ENCODE data around the gene SOX14. TPM values are rescaled to one million over a fixed set of nuclear protein-coding genes. Genes with fewer than 3 reads are reported as not detected.

SOX14 gene
- total and polyA plus RNA-seq, 7 experiments from 2014 or later = not detected

DNA sequence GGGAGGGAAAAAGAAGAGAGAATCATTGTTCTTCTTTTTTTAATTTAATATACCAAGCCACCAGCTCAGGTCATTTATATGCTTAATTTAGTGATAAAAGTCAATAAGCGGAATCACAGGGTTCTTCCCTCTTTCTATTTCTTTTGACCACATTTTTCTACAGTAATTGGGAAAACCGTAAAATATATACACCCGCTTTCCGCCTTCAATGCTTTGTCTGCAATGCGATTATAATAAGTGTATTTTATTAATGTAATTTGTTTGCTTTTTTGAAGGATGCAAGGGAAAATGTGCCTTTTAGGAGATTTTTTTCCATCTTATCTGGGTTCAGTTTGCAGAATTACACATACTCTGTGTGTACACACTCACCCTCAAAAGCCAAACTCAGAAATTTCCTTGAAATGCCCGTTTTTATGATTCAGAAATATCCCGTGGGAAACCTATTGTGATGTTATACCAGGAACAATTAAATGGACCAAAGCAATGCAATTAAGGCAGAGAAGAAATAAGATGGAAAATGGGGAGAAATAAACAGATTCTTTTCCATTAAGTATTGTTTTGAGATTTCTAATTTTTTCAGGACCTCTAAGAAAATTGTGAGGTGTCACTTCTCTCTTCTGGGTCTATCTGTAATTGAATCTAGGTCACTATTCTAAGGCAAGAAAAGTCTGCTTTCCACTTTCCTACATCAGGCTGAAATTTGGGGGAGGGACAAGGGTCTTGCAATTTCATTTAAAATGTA is 8.3 kb downstream of the SOX14 start:
- ATAC-seq (no peak), DNase-seq (no peak)
- Mint-ChIP-seq H3K9me3 (peaks cover 0 to 7% (median 0%) of the 10 kb centered on the region in 11 donors), H3K27me3 (peaks cover 58 to 90% (median 77%) of the 10 kb centered on the region in 5 donors), H3K4me3 (peak overlapping the region in 5 of 10 donors; percentile 40 to 72 (median 64)), H3K4me1 (peaks cover 4 to 19% (median 14%) of the 10 kb centered on the region in 7 donors), H3K36me3 (peaks cover 0 to 5% (median 0%) of the 10 kb centered on the region in 5 donors), H3K27ac (peak overlapping the region in 1 of 9 donors; percentile 45)
- H3K4me1 ChIP-seq (ENCODE audit: control insufficient read depth in 2 of 2, insufficient read depth in 2 of 2, low read length in 2 of 2) = peaks cover 0 to 3% of the 10 kb centered on the region in 2 donors
- POLR2A ChIA-PET = no interaction called here
- no peak overlapping the region for H3K27ac ChIP-seq (ENCODE audit: low read depth, low read length)
- H3K9me3 ChIP-seq (ENCODE audit: control insufficient read depth in 2 of 3, low read length in 3 of 3) = no peaks in the 10 kb centered on the region
- no peaks in the 10 kb centered on the region for H3K36me3 ChIP-seq (ENCODE audit: control insufficient read depth in 2 of 3, insufficient read depth in 3 of 3, low read length in 3 of 3)
- H3K27me3 ChIP-seq (ENCODE audit: control insufficient read depth in 2 of 2, insufficient read depth in 2 of 2, low read length in 2 of 2) = peaks cover 3 to 20% of the 10 kb centered on the region in 2 donors
- intact Hi-C loops (cut with micrococcal nuclease) = no loop called here
- H3K4me3 ChIP-seq (ENCODE audit: low read length) = no peak overlapping the region
- CTCF ChIA-PET = no interaction called here

DNA sequence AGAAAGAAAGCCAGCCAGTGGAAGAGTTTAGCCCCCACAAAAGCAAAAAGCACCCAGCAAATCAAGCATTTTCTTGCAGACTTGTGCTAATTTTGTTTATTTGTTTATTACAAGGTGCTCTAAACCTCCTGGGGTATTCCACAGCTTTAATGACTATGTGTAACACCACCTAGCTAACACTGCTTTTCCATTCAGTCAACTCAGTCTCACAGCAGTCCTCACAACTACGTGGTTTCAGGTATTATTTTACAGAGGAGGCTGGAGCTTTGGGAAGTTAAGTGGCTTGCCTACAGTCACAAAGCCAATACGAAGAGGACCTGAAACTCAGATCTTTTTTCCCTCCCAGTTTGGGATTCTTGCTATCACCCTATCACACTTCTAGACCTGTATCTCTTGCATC is 14.8 kb downstream of the SOX14 start:
- ATAC-seq (no peak), DNase-seq (no peak)
- Histone ChIP-seq H3K4me3 (ENCODE audit: low read length) (no peak overlapping the region), H3K9me3 (ENCODE audit: control insufficient read depth in 2 of 3, low read length in 3 of 3) (no peaks in the 10 kb centered on the region), H3K4me1 (ENCODE audit: control insufficient read depth in 2 of 2, insufficient read depth in 2 of 2, low read length in 2 of 2) (no peaks in the 10 kb centered on the region), H3K27me3 (ENCODE audit: control insufficient read depth in 2 of 2, insufficient read depth in 2 of 2, low read length in 2 of 2) (no peaks in the 10 kb centered on the region), H3K36me3 (ENCODE audit: control insufficient read depth in 2 of 3, insufficient read depth in 3 of 3, low read length in 3 of 3) (no peaks in the 10 kb centered on the region), H3K27ac (ENCODE audit: low read depth, low read length) (no peak overlapping the region)
- ChIA-PET POLR2A (no interaction called here), CTCF (no interaction called here)
- Mint-ChIP-seq H3K4me3 (no peak overlapping the region), H3K4me1 (no peaks in the 10 kb centered on the region), H3K9me3 (peaks cover 0 to 7% (median 0%) of the 10 kb centered on the region in 11 donors), H3K36me3 (peaks cover 0 to 4% (median 0%) of the 10 kb centered on the region in 5 donors), H3K27me3 (peaks cover 25 to 54% (median 30%) of the 10 kb centered on the region in 5 donors), H3K27ac (no peak overlapping the region)
- intact Hi-C loops (cut with micrococcal nuclease) = no loop called here

DNA sequence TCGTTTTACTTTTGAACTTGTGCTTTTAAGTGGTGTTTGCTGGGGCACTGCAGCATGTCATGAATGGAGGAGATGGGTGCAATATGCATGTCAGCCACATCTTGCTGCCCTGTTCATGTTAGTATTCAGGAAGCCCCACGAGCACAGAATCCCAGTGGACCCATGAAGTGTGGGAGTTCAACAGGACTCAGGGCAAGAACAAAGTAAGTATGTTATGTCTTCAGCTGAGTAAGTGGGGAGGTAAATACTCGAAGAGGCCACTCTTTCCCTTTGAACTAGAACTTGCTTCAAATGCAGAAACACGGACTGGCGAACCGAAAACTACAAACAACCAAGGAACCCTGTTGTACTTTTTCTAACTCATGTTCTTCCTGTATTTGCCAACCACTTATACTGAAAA is 23.4 kb downstream of the SOX14 start:
- intact Hi-C loops (cut with micrococcal nuclease) = no loop called here
- Mint-ChIP-seq H3K4me1 (no peaks in the 10 kb centered on the region), H3K27me3 (peaks cover 0 to 18% (median 5%) of the 10 kb centered on the region in 5 donors), H3K4me3 (no peak overlapping the region), H3K36me3 (no peaks in the 10 kb centered on the region), H3K9me3 (peaks cover 0 to 2% (median 0%) of the 10 kb centered on the region in 11 donors), H3K27ac (no peak overlapping the region)
- ChIA-PET POLR2A (no interaction called here), CTCF (no interaction called here)
- DNase-seq = no peak
- Histone ChIP-seq H3K36me3 (ENCODE audit: control insufficient read depth in 2 of 3, insufficient read depth in 3 of 3, low read length in 3 of 3) (no peaks in the 10 kb centered on the region), H3K4me1 (ENCODE audit: control insufficient read depth in 2 of 2, insufficient read depth in 2 of 2, low read length in 2 of 2) (no peaks in the 10 kb centered on the region), H3K27ac (ENCODE audit: low read depth, low read length) (no peak overlapping the region), H3K9me3 (ENCODE audit: control insufficient read depth in 2 of 3, low read length in 3 of 3) (no peaks in the 10 kb centered on the region), H3K27me3 (ENCODE audit: control insufficient read depth in 2 of 2, insufficient read depth in 2 of 2, low read length in 2 of 2) (no peaks in the 10 kb centered on the region), H3K4me3 (ENCODE audit: low read length) (no peak overlapping the region)
- ATAC-seq = no peak

DNA sequence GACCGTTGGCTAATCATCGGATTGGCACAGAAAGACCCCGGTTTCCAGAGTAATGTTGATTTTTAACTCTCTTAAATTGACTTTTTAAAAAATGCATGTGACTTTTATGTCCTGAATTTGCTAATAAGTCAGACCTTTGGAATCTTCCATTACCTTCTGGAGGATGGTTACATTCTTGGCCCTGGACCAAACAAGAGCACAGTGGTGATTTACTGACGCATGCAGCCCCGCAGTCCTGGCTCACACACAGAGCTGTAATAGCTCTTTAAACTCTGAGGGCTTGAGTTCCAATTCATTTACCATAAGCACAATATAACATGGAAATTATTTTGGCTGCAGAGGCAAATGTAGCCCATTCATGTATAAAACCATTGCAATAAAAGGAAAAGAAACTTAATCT is 25.1 kb downstream of the SOX14 start:
- H3K27me3 Mint-ChIP-seq = peaks cover 0 to 19% (median 11%) of the 10 kb centered on the region in 5 donors
- H3K36me3 Mint-ChIP-seq = no peaks in the 10 kb centered on the region
- H3K27ac Mint-ChIP-seq = no peak overlapping the region
- H3K9me3 ChIP-seq (ENCODE audit: control insufficient read depth in 2 of 3, low read length in 3 of 3) = no peaks in the 10 kb centered on the region
- peaks cover 0 to 2% (median 0%) of the 10 kb centered on the region in 11 donors for H3K9me3 Mint-ChIP-seq
- DNase-seq (no peak), ATAC-seq (no peak)
- ChIA-PET POLR2A (no interaction called here), CTCF (no interaction called here)
- H3K27me3 ChIP-seq (ENCODE audit: control insufficient read depth in 2 of 2, insufficient read depth in 2 of 2, low read length in 2 of 2) = no peaks in the 10 kb centered on the region
- H3K4me3 Mint-ChIP-seq = no peak overlapping the region
- no peak overlapping the region for H3K27ac ChIP-seq (ENCODE audit: low read depth, low read length)
- intact Hi-C loops (cut with micrococcal nuclease) = no loop called here
- H3K4me3 ChIP-seq (ENCODE audit: low read length) = no peak overlapping the region
- H3K4me1 Mint-ChIP-seq = no peaks in the 10 kb centered on the region
- H3K4me1 ChIP-seq (ENCODE audit: control insufficient read depth in 2 of 2, insufficient read depth in 2 of 2, low read length in 2 of 2) = no peaks in the 10 kb centered on the region
- no peaks in the 10 kb centered on the region for H3K36me3 ChIP-seq (ENCODE audit: control insufficient read depth in 2 of 3, insufficient read depth in 3 of 3, low read length in 3 of 3)

DNA sequence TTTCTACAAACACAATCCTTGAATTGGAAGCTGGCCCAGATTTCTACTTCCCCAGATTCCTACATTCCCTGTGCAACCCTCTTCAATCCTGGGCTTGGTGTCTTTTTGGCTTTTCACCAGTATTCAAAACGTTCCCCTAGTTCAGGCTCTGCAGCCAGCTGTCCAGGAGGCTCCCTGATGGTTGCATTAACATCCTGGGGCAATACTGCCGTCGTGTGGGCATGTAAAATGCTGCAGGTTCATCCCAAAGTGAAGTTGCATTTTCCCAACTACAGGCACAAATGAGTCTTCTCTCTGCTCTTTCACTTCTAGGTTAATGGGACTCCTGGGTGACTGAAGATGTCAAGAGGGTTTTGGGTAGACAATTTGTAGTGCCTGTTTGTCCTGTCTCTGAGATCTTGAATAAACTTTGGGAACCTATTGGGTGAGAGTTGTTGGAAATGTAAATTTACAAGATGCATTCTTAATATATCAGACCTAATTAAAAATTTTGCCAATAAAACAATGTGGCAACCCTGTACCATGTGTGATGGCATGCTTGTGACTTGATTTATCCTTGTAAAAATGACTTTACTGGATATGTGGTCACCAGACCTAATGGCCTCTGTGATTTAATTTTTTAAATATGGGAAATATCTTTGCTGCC is 28.6 kb downstream of the SOX14 start:
- no peak overlapping the region for H3K4me3 ChIP-seq (ENCODE audit: low read length)
- H3K27ac Mint-ChIP-seq = no peak overlapping the region
- no peak for DNase-seq
- H3K36me3 Mint-ChIP-seq = no peaks in the 10 kb centered on the region
- H3K9me3 Mint-ChIP-seq = peaks cover 0 to 2% (median 0%) of the 10 kb centered on the region in 11 donors
- no peaks in the 10 kb centered on the region for H3K36me3 ChIP-seq (ENCODE audit: control insufficient read depth in 2 of 3, insufficient read depth in 3 of 3, low read length in 3 of 3)
- H3K27me3 Mint-ChIP-seq = peaks cover 0 to 26% (median 14%) of the 10 kb centered on the region in 5 donors
- H3K4me3 Mint-ChIP-seq = no peak overlapping the region
- H3K27me3 ChIP-seq (ENCODE audit: control insufficient read depth in 2 of 2, insufficient read depth in 2 of 2, low read length in 2 of 2) = no peaks in the 10 kb centered on the region
- H3K4me1 Mint-ChIP-seq = no peaks in the 10 kb centered on the region
- intact Hi-C loops (cut with micrococcal nuclease) = loop anchor here (5.0 to 10.0 kb wide), 2 partner anchors 685 to 688 kb away; no protein-coding TSS in a partner anchor
- no peaks in the 10 kb centered on the region for H3K4me1 ChIP-seq (ENCODE audit: control insufficient read depth in 2 of 2, insufficient read depth in 2 of 2, low read length in 2 of 2)
- no peaks in the 10 kb centered on the region for H3K9me3 ChIP-seq (ENCODE audit: control insufficient read depth in 2 of 3, low read length in 3 of 3)
- ChIA-PET CTCF (interaction anchor here (1.1 kb wide), 1 partner anchor 62 kb away, joined by 3 read pairs; no protein-coding TSS in a partner anchor), POLR2A (no interaction called here)
- no peak for ATAC-seq
- H3K27ac ChIP-seq (ENCODE audit: low read depth, low read length) = no peak overlapping the region

DNA sequence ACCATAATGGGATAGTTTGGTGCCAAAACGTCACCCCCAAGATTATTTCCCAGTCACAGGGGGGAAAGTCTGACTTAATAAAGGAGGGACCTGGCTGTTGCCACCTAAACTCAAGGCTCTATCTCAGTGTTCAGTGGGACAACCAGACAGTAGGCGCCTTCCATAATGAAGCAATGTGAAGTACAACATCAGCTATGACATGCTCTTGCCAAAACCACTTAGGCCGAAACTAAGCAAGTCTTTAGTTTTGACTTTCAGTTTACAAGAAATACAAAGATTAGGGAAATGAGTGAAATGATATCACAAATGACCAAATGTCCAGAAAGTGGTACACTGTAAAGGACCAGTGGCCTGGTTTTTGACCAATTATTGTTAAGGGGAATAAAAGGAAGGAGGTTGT is 32.9 kb downstream of the SOX14 start:
- H3K9me3 ChIP-seq (ENCODE audit: control insufficient read depth in 2 of 3, low read length in 3 of 3) = no peaks in the 10 kb centered on the region
- H3K27me3 Mint-ChIP-seq = peaks cover 0 to 40% (median 27%) of the 10 kb centered on the region in 5 donors
- no peak overlapping the region for H3K27ac Mint-ChIP-seq
- ATAC-seq (no peak), DNase-seq (no peak)
- H3K36me3 Mint-ChIP-seq = no peaks in the 10 kb centered on the region
- no peak overlapping the region for H3K27ac ChIP-seq (ENCODE audit: low read depth, low read length)
- H3K4me1 ChIP-seq (ENCODE audit: control insufficient read depth in 2 of 2, insufficient read depth in 2 of 2, low read length in 2 of 2) = no peaks in the 10 kb centered on the region
- H3K27me3 ChIP-seq (ENCODE audit: control insufficient read depth in 2 of 2, insufficient read depth in 2 of 2, low read length in 2 of 2) = no peaks in the 10 kb centered on the region
- H3K9me3 Mint-ChIP-seq = peaks cover 0 to 13% (median 0%) of the 10 kb centered on the region in 11 donors
- no peak overlapping the region for H3K4me3 ChIP-seq (ENCODE audit: low read length)
- no peak overlapping the region for H3K4me3 Mint-ChIP-seq
- CTCF ChIA-PET = no interaction called here
- H3K4me1 Mint-ChIP-seq = no peaks in the 10 kb centered on the region
- intact Hi-C loops (cut with micrococcal nuclease) = loop anchor here in 1 of 2 donors (10.0 kb wide), 1 partner anchor 692 kb away; no protein-coding TSS in a partner anchor
- no peaks in the 10 kb centered on the region for H3K36me3 ChIP-seq (ENCODE audit: control insufficient read depth in 2 of 3, insufficient read depth in 3 of 3, low read length in 3 of 3)
- POLR2A ChIA-PET = no interaction called here

Measured in naive thymus-derived CD4-positive, alpha-beta T cell (primary cell).